GM23338 (cell line): ENCODE data around the gene CSNK2B. TPM values are rescaled to one million over a fixed set of nuclear protein-coding genes. Genes with fewer than 3 reads are reported as not detected.

Experiments used
- ATAC-seq: fragments of 200-7000 bp; cut with Tn5 transposase; 3 replicates; pipeline ENCODE4 v1.9.1; 2020
- DNase-seq: peaks from one replicate; pipeline ENCODE4 v3.0.0-alpha.2; 2015; ENCODE audit warnings: low spot score
- H2AFZ ChIP-seq: fragments of 200-600 bp; sonication (generic); 2 replicates; pipeline ENCODE4 v1.8.0; 2016; ENCODE audit warnings: antibody characterized with exemption, mild to moderate bottlenecking, moderate library complexity
- H3F3A ChIP-seq: fragments of 200-600 bp; sonication (generic); replicated peaks from 2 replicates; pipeline ENCODE4 v1.8.0; 2017; ENCODE audit warnings: antibody characterized with exemption, mixed run types, low read depth
- H3K27ac ChIP-seq: fragments of 200-600 bp; sonication (generic); 2 replicates; pipeline ENCODE4 v1.6.1; 2016; ENCODE audit warnings: low read depth
- H3K27me3 ChIP-seq: fragments of 200-600 bp; sonication (generic); 2 replicates; pipeline ENCODE4 v1.8.0; 2016; ENCODE audit warnings: mild to moderate bottlenecking, mixed run types, moderate library complexity; ENCODE audit not compliant: insufficient read depth
- H3K36me3 ChIP-seq: fragments of 200-600 bp; sonication (generic); 2 replicates; pipeline ENCODE4 v1.8.0; 2016; ENCODE audit warnings: mild to moderate bottlenecking; ENCODE audit not compliant: insufficient read depth
- H3K4me1 ChIP-seq: fragments of 200-600 bp; sonication (generic); 2 replicates; pipeline ENCODE4 v1.8.0; 2016; ENCODE audit warnings: mild to moderate bottlenecking, moderate library complexity; ENCODE audit not compliant: insufficient read depth
- H3K4me2 ChIP-seq: fragments of 200-600 bp; sonication (generic); 2 replicates; pipeline ENCODE4 v1.7.1; 2017; ENCODE audit warnings: mixed run types
- H3K4me3 ChIP-seq: fragments of 200-600 bp; sonication (generic); 2 replicates; pipeline ENCODE4 v1.6.1; 2016; ENCODE audit warnings: mixed run types
- H3K79me2 ChIP-seq: fragments of 200-600 bp; sonication (generic); replicated peaks from 2 replicates; pipeline ENCODE4 v1.8.0; 2017; ENCODE audit warnings: mild to moderate bottlenecking; ENCODE audit not compliant: insufficient read depth
- H3K9me2 ChIP-seq: fragments of 200-600 bp; sonication (generic); 2 replicates; pipeline ENCODE4 v1.8.0; 2017; ENCODE audit not compliant: insufficient read depth
- H4K20me1 ChIP-seq: fragments of 200-600 bp; sonication (generic); replicated peaks from 2 replicates; pipeline ENCODE4 v1.8.0; 2017; ENCODE audit warnings: mild to moderate bottlenecking; ENCODE audit not compliant: insufficient read depth
- H3K27ac Mint-ChIP-seq: 2 replicates; pipeline ENCODE4 v1.8.0; 2020; ENCODE audit warnings: inconsistent platforms, mild to moderate bottlenecking, moderate library complexity, mixed read lengths
- H3K27me3 Mint-ChIP-seq: 3 replicates; pipeline ENCODE4 v1.8.0; 2022; ENCODE audit warnings: low read depth, mild to moderate bottlenecking, moderate library complexity, mixed read lengths, inconsistent platforms; ENCODE audit not compliant: insufficient read depth, poor library complexity
- H3K36me3 Mint-ChIP-seq: 3 replicates; pipeline ENCODE4 v1.8.0; 2021; ENCODE audit warnings: low read depth, mild to moderate bottlenecking, inconsistent platforms, moderate library complexity, mixed read lengths
- H3K4me1 Mint-ChIP-seq: 3 replicates; pipeline ENCODE4 v1.8.0; 2020; ENCODE audit warnings: mild to moderate bottlenecking, inconsistent platforms, mixed read lengths
- H3K4me3 Mint-ChIP-seq: 3 replicates; pipeline ENCODE4 v1.8.0; 2021; ENCODE audit warnings: moderate library complexity, mild to moderate bottlenecking, inconsistent platforms, mixed read lengths
- H3K9me3 Mint-ChIP-seq: 3 replicates; pipeline ENCODE4 v1.8.0; 2020; ENCODE audit warnings: moderate library complexity, mild to moderate bottlenecking, inconsistent platforms, mixed read lengths
- CREB1 ChIP-seq: fragments of 250-450 bp; sonication (Bioruptor Pico); IDR thresholded peaks from 2 replicates; pipeline ENCODE4 v1.5.0; 2020; ENCODE audit warnings: low read depth, mild to moderate bottlenecking, moderate library complexity
- NANOG ChIP-seq: IDR thresholded peaks from 2 replicates; pipeline ENCODE4 v1.6.1; 2016; ENCODE audit warnings: antibody characterized with exemption, borderline replicate concordance
- POLR2AphosphoS5 ChIP-seq: IDR thresholded peaks from 2 replicates; pipeline ENCODE4 v1.6.1; 2016; ENCODE audit warnings: antibody characterized with exemption, low read depth
- REST ChIP-seq: IDR thresholded peaks from one replicate; pipeline ENCODE4 v1.6.1; 2018; ENCODE audit warnings: antibody characterized with exemption; ENCODE audit not compliant: unreplicated experiment
- ZNF114 ChIP-seq: fragments of 250-450 bp; sonication (Bioruptor Pico); IDR thresholded peaks from 2 replicates; pipeline ENCODE4 v1.5.0; 2020; ENCODE audit warnings: mild to moderate bottlenecking, moderate library complexity
- ZNF331 ChIP-seq: fragments of 250-450 bp; sonication (Bioruptor Pico); IDR thresholded peaks from 2 replicates; pipeline ENCODE4 v1.5.0; 2020; ENCODE audit warnings: low read depth, mild to moderate bottlenecking, moderate library complexity
- ZNF462 ChIP-seq: fragments of 250-450 bp; sonication (Bioruptor Pico); IDR thresholded peaks from 2 replicates; pipeline ENCODE4 v1.5.0; 2020; ENCODE audit warnings: mild to moderate bottlenecking, moderate library complexity
- polyA plus RNA-seq: library from polyadenylated mRNA; unstranded; fragments of >200 nt; fragmentation: Nextera tagmentation; extraction: Ambion mirVana; gene quantifications from 2 replicates; pipeline ENCODE4 v1.2.1, GENCODE V29; 2016
- total RNA-seq: library from RNA; depleted of rRNA; stranded (reverse); fragments of >200 nt; shearing (Covaris generic); gene quantifications from 2 replicates; pipeline ENCODE4 v1.2.3, GENCODE V29; 2014

The CSNK2B gene
- total and polyA plus RNA-seq, 2 experiments from 2014 or later, result 260 to 271 TPM

- TF ChIP-seq ZNF462, result no peak
- no peak for TF ChIP-seq ZNF114 (CRISPR knock-in tag)
- TF ChIP-seq NANOG, result no peak
- no peak for TF ChIP-seq POLR2AphosphoS5
- no peak for TF ChIP-seq ZNF331 (CRISPR knock-in tag)
These were observed 40.1 kb downstream of the CSNK2B start (continued) for GRCh38 chr6:31705931-31706330.

GRCh38 chr6:31706599-31706998, 40.7 kb downstream of the CSNK2B start, which contains the start of gene LY6G6F:
LY6G6F (plus strand) TSS chr6:31706866; CDS start chr6:31706907, 41 bp downstream.
- Histone ChIP-seq H3K27ac (no peak within 1 kb of the TSS), H3K4me2 (no peak within 1 kb of the TSS), H3K27me3 (no peaks in the 10 kb centered on the region), H3F3A (peaks cover 3% of the 10 kb centered on the region; the same call in 1 of the 2 replicates), H2AFZ (no peak within 1 kb of the TSS), H4K20me1 (no peaks in the 10 kb centered on the region), H3K4me3 (no peak within 1 kb of the TSS), H3K36me3 (no peaks in the 10 kb centered on the region), H3K9me2 (no peaks in the 10 kb centered on the region), H3K4me1 (peaks cover 5% of the 10 kb centered on the region; the same call in 1 of the 2 replicates), H3K79me2 (peaks cover 7% of the 10 kb centered on the region; the same call in 1 of the 2 replicates)
- Mint-ChIP-seq H3K4me3 (no peak within 1 kb of the TSS), H3K9me3 (no peaks in the 10 kb centered on the region), H3K4me1 (peaks cover 11% of the 10 kb centered on the region), H3K36me3 (no peaks in the 10 kb centered on the region; the same call in 2 of the 3 replicates), H3K27me3 (peaks cover 14% of the 10 kb centered on the region), H3K27ac (no peak within 1 kb of the TSS)
- DNase-seq (no peak), ATAC-seq (no peak)
- no peak for TF ChIP-seq REST
- TF ChIP-seq ZNF462, result no peak
- no peak for TF ChIP-seq CREB1 (CRISPR knock-in tag)
